ENCODE measurements around the gene CYP26C1. TPM values are rescaled to one million over a fixed set of nuclear protein-coding genes. Genes with fewer than 3 reads are reported as not detected.

CYP26C1 gene
- total RNA-seq, 1 donor from 2014 or later, result 0.10 TPM

DNA sequence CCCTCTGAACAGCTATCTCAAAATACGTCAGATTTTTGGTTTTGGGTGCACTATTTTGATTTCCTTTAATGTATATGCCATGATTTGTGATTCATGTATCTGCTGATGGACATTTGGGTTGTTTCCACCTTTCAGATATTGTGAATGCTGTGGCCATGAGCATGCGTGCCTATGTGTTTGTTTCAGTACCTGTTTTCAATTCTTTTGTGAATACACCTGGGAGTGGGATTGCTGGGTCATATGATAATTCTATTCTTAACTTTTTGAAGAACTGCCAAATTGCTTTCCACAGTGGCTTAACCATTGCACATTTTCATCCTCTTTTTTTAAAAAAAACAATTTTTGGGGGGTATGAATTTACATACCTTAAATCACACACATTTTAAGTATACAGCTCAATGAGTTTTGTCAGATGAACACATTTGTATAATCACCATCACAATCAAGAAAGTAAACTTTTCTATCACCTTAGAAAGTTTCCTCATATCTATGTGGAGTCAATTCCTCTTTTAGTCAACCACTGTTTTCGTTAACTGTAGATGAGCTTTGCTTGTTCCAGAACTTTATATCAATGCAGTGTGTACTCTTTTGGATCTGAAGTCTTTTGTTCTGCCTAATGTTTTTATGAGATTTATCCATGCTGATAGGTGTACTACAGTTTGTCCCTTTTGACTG, 50.0 kb downstream of the CYP26C1 start:
- DNase-seq (ENCODE audit: low spot score), result no peak

DNA sequence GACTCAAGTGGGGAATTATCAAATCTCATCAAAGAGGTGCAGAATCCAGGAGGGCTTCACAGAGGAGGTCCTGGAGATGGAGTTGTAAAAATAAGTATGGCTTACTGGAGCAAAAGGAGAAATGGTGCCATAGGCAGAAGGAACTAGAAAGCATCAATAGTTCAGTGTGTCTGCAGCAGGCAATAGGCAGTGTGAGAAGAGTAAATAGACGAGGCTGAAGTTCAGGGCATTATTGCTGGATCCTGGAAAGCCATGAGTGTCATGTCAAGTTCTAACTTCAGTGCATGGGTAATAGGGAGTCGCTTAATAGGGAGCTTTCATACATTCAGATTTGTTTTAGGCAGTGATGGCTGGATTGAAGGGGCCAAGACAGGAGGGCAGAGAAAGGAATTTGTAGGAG, 52.4 kb downstream of the CYP26C1 start:
- DNase-seq (ENCODE audit: low spot score), result no peak

DNA sequence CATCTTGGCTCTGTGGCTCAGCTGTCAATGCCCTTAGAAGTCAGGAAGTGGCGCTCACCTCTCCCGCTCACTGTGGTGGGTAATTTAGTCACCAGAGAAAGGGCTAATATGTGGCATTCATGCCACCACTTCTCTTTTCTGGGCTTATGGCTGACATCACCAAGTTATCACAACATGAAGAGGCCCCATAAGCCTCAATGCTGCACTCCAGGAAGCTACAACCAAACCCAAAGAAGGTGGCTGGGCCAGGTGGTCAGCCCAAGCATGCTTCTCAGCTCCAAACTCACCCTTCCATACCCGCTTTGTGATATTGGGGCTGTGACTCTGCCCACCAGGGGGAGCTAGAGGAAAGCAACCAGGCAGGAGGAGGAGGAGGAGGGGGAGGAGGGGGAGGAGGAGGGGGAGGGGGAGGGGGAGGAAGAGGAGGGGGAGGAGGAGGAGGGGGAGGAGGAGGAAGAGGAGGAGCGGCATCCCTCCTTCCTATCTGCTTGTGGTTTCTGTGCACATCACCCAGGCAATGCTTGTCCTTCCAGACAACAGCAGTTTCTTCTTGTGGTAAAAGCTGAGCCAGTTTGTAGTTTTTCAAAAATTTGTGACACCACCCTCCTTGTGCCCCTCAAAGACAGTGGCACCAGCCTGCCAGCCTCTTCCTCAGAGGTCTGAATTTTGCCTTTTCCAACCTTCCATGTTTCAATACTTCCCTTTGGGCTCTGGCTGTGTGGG, 55.2 kb downstream of the CYP26C1 start:
- peak; percentile 65 for DNase-seq (ENCODE audit: low spot score)

Other genes starting within 250 kb of the CYP26C1 start
- 16.6 TPM for gene EXOC6, start 212.3 kb upstream of the CYP26C1 start, total RNA-seq
- not detected for gene CYP26A1, start 13.1 kb downstream of the CYP26C1 start, total RNA-seq